NCI-H1436 treated with DMSO at 0.1 percent for 48 hours (cell line): ENCODE results near the gene HNRNPUL2.
"Not testable (repeated sequence)": the region's sequence is repeated elsewhere in the genome, so short reads cannot be mapped to it uniquely, and the experiment has no call there.

Experiments
- DNase-seq: peaks from one replicate; lab custom pipeline; 2025; lab: John Stamatoyannopoulos, UW

HNRNPUL2 gene

GRCh38 chr11:62727165-62727871 lies at the start of gene HNRNPUL2:
HNRNPUL2 (minus strand) TSS chr11:62727457; CDS start chr11:62727156, 301 bp downstream.
- DNase-seq = peak; percentile 93

GRCh38 chr11:62775646-62776045 lies 48.4 kb upstream of the HNRNPUL2 start:
- no peak for DNase-seq

- DNase-seq = no peak
Measured at GRCh38 chr11:62774407-62774806, 47.1 kb upstream of the HNRNPUL2 start.

- DNase-seq = peak; percentile 92
Measured at GRCh38 chr11:62771144-62772021, 44.1 kb upstream of the HNRNPUL2 start, which contains the start of gene TAF6L. TAF6L (plus strand) TSS chr11:62771396; CDS start chr11:62775784, 4,388 bp downstream.

- DNase-seq = no peak
Measured at GRCh38 chr11:62770778-62771143, 43.5 kb upstream of the HNRNPUL2 start.

- DNase-seq = not testable (repeated sequence)
Measured at GRCh38 chr11:62760867-62761227, 33.6 kb upstream of the HNRNPUL2 start.

GRCh38 chr11:62757846-62758788 lies 30.9 kb upstream of the HNRNPUL2 start:
- no peak for DNase-seq

GRCh38 chr11:62755086-62755615 lies 27.9 kb upstream of the HNRNPUL2 start:
- DNase-seq = no peak

GRCh38 chr11:62753736-62754603 lies 26.7 kb upstream of the HNRNPUL2 start, which contains the start of gene ZBTB3:
ZBTB3 (minus strand) TSS chr11:62754160; CDS start chr11:62753664, 496 bp downstream.
- DNase-seq = peak; percentile 99

GRCh38 chr11:62752994-62753735 lies 25.9 kb upstream of the HNRNPUL2 start:
- no peak for DNase-seq

GRCh38 chr11:62752177-62752785 lies 25.0 kb upstream of the HNRNPUL2 start:
- DNase-seq = no peak

- DNase-seq = not testable (repeated sequence)
Measured at GRCh38 chr11:62749931-62750330, 22.7 kb upstream of the HNRNPUL2 start.

GRCh38 chr11:62747475-62748160 lies 20.4 kb upstream of the HNRNPUL2 start:
- no peak for DNase-seq

- no peak for DNase-seq
Measured at GRCh38 chr11:62737196-62737595, 9.9 kb upstream of the HNRNPUL2 start.

- no peak for DNase-seq
Measured at GRCh38 chr11:62732830-62733229, 5.6 kb upstream of the HNRNPUL2 start.

- not testable (repeated sequence) for DNase-seq
Measured at GRCh38 chr11:62730076-62730475, 2.8 kb upstream of the HNRNPUL2 start.

- peak; percentile 66 for DNase-seq
Measured at GRCh38 chr11:62728171-62728988, 1.1 kb upstream of the HNRNPUL2 start, which contains the start of gene TTC9C. TTC9C (plus strand) TSS chr11:62728486; CDS start chr11:62728849, 363 bp downstream.

GRCh38 chr11:62727872-62728170 lies 564 bp upstream of the HNRNPUL2 start:
- DNase-seq = peak; percentile 92
